DMS153 (cell line): Measurements from ENCODE around the gene KCNH4.

Experiments used
- DNase-seq: peaks from one replicate; lab custom pipeline; 2025; lab: John Stamatoyannopoulos, UW

KCNH4 gene

GRCh38 chr17:42136654-42137051, 44.3 kb downstream of the KCNH4 start:
- DNase-seq: no peak

DNA sequence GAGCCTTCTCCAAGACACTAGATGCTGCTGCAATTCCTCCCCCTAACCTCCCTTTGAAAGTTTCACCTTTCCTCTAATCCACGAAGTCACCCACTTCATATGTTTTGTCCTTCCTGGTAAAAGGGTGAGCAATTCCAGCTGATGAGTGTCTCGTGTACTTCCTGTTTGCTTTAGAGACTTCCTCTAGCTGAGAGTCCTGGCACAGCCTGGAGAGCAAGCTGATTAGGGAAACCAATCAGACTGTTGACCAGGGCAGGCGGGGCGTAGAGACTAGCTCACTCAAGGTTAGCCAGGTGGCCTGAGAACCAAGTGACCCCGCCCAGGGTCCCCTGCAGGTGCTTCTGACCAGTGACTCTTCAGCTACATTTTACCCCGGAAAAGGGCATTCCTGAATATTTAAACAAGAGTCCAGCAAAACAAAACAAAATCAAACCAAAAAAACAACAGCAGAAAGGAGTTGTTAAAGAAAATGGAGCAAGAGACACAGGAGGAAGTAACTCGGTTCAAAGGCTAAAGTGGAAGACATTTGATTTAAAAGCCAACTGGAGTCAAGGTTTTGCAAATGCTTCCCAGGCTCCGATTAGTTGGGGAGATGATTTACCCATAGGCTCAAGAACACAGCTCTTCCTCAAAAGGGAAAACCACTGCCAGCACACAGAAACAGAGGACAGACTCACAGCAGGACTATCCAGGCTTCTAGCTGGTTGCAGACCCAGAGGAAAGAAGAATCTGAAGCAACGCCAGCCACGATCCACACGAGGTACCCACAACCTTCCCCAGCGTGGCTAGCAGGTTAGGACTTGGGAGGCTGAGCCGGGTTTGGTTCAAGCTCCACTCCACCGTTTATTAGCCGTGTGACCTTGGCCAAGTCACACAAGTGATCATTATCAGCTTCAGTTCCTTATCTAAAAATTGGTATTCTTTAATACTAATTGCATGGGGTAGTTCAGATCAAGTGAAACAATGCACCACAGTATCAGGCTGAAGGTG, 45.0 kb downstream of the KCNH4 start:
- DNase-seq: peak; percentile 93

DNA sequence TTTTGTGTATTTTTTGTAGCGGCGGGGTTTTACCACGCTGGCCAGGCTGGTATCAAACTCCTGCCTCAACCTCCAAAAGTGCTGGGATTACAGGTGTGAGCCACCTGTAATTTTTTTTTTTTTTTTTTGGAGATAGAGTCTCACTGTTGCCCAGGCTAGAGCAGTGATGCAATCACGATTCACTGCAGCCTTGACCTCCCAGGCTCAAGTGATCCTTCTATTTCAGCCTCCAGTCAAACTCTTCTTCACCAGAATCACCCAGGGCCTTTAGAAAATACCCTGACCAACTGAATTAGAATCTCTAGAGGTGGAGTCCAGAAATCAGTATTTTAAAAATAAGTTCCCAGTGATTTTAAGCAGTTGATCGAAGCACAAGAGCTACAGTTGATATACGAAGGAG, 45.8 kb downstream of the KCNH4 start:
- DNase-seq: no peak

DNA sequence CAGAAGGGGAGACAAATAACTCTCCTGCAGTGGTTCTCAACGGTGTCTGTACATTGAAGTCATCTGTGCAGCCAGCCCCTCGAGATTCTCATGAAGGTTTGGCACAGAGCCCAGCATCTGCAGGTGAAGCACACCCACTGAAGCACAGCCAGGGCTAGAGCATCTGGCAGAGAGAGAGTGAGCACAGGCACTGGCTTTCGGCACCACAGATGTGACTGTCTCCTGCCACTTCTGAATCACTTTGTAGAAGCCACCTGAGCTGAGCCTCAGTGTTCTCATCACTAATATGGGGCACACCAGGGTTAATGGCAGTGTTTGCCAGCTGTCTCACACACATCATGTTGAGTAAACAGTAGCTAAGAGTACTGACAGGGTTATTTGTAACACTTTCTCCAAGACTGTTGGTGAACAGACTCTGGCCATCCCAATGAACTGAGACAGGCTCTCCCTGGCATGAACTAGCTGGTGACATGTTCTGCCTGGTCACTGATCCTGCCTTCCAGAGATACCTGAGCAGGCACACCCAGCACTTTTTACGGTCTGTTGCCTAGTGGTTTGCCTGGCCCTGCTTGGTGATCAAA, 47.4 kb downstream of the KCNH4 start:
- DNase-seq: peak; percentile 81

DNA sequence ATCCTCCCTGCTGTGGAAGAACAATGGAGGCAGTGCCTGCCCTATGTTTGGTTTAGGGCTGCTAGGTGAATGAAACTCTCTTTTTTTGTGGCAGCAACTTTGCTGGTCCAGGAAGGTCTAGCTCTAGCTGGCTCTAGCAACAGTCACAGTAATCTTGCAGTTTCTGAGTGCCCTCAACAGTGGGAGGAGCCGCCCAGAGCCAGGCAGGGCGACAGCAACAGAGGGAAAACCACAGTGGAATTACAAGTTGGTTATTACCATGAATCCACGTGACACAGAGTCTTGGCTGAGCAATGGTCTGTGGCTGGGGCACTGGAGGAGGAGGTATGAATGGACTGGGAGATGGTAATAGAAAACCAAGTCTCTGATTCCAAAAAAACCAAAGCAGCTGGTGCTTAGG, 48.0 kb downstream of the KCNH4 start:
- DNase-seq: no peak

DNA sequence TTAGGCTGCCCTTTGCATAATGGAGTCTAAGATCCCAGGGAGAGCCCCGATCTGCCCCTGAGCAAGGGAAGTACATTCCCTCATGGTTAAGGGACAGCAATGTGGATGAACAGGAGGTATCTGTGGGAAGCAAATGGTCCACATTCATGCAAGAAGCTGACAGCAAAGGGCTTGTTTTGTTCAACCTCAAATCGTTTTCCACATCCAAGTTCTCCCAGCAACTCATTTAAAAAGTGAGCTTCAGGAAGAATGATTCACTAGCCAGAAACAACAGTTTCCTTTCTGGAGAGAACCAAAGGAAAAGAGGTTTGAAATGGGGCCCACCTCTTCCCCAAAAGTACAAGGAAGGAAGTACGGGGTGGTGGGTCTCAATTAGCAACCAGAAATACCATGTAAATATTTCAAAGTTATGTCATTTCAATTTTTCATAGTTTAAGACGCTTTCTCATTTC, 48.9 kb downstream of the KCNH4 start:
- no peak for DNase-seq

DNA sequence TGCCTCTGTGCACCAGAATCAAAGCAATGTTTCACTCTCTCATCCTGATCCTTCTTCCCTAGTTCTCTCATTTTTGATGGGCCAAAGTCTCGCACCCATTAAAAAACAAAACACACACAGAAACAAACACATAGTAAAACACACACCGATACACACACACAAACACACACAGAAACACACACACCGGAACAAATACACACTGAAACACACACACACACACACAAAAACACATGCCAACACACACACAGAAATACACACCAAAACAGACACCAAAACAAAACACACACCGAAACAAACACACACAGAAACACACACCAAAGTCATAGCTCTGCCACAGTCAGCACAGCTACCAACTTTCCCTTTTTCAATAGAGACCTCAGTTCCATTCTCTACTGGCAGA, 49.7 kb downstream of the KCNH4 start:
- DNase-seq: no peak

GRCh38 chr17:42130310-42130936, 50.5 kb downstream of the KCNH4 start:
- DNase-seq: no peak

- DNase-seq: no peak
These were observed 51.7 kb downstream of the KCNH4 start for GRCh38 chr17:42129109-42129837.

- no peak for DNase-seq
These were observed 53.5 kb downstream of the KCNH4 start for GRCh38 chr17:42127414-42127813.

GRCh38 chr17:42126836-42127235, 54.1 kb downstream of the KCNH4 start:
- DNase-seq: no peak

DNA sequence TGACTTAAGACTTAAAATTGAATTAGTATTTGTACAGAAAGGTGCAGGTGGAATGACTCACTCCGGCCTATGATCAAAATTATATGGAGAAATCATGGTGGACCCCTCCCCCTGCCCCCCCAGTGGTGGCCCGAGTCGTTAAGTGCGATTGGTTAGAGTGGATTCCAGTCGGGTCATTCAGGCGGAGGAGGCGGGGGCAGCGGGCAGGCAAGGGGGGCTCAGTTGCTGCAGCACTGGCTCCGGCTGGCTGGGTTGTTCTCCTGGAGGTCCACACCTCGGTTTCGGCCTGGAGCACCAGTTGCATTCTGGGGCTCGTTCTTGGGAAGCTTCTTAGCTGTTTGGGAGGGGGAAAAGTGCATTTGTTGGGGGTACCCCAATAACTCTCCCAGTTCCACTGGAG, 55.4 kb downstream of the KCNH4 start:
- DNase-seq: no peak

DNA sequence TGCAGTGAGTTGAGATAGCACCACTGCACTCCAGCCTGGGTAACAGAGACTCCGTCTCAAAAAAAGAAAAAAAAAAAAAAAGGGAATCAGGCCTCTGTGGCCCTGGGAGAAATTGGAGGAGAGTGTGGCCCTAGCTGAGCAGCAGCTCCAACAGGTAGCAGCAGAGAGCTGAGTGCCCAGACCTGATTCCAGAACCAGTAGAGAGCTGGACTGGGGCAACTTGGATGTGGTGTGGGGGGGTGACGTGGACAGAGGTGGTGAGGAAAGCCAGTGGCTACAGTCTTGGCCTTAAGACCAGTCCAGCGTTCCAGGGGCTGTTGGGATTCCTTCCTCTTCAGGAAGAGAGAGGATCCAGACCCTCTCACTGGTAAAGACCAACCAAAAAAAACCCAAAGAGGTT, 56.7 kb downstream of the KCNH4 start:
- DNase-seq: no peak

DNA sequence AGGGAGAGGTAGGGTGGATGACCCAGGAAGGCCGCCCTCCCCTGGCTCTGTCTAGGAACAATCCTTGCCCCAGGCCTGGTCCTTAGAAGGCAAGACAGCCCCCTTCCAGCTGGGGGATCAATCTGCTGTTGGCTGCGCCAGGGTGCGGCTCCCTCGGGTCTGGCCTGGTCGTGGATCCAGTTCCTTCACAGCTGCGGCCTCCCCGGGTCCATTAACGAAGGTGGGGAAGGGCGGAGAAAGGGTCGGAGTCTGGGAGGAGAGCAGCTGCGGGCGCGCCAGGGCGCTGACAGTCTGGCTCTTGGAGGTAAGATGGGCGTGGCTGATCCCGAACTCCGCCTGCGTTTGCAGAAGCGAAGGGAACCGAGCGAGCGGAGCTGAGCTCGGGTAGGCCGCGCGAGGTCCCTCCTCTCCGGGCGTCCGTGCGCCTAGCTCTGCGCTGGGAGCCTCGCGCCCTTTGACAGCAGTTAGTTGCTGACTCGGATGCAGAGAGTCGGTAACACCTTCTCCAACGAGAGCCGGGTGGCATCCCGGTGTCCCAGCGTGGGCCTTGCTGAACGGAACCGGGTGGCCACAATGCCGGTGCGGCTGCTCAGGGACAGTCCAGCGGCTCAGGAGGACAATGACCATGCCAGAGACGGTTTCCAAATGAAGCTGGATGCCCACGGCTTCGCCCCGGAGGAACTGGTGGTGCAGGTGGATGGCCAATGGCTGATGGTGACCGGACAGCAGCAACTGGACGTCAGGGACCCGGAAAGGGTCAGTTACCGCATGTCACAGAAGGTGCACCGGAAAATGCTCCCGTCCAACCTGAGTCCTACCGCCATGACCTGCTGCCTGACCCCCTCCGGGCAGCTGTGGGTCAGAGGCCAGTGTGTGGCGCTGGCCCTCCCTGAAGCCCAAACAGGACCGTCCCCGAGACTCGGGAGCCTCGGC, 58.3 kb downstream of the KCNH4 start, which contains the start of gene HSPB9:
HSPB9 (plus strand) TSS at position 434 of the 933 bp plus-strand sequence; CDS start at position 481, 47 bp downstream.
- peak; percentile 68 for DNase-seq

- peak; percentile 35 for DNase-seq
These were observed 59.9 kb downstream of the KCNH4 start, which contains the start of gene KAT2A for GRCh38 chr17:42120770-42121769. Gene KAT2A, minus strand, starts transcription at chr17:42121367. Its CDS starts 63 bp downstream, at chr17:42121304.

- no peak for DNase-seq
These were observed 60.7 kb downstream of the KCNH4 start for GRCh38 chr17:42120161-42120769.

GRCh38 chr17:42119301-42119700, 61.6 kb downstream of the KCNH4 start:
- no peak for DNase-seq

DNA sequence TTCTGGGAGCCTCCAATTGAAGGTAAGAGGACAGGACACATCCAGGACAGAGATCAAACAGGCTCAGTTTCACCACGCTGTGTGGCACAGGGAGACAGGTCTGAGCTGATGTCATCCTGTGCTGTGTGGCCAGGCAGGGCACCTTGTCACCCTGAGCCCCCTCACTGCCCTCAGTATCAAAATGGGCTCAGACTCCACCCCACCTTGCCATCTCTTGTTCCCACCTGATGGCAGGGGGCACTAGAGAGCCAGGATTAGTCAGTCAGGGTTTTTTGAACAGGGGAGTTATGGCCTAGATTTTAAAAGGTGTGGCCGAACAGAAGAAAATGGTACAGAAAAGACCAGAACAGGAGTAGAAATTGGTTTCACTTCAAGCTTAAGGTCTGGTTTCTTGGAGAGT, 62.4 kb downstream of the KCNH4 start:
- DNase-seq: no peak

DNA sequence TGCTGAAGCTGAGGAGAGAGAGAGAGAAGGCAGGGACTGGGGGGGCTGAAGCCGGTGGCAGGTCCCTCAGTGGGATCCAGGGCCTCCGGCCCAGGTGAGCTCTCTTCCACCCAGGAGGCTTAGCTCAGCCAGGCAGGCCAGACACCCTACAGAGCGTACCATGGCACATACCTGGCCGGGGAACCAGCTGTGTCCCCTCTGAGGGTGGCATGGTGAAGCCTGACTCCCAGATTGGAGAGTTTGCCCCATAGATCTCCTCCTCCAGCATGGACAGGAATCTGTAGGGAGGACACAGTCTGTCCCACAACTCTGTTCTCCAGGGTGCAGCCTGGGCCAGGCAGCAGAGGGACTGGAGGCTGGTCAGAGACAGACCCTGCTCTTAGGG, 62.8 kb downstream of the KCNH4 start:
- DNase-seq: no peak
